OCI-LY1 (cell line): ENCODE data around the gene GPR37L1.

ENCODE experiments used
- CTCF ChIP-seq: fragments of 200-600 bp; sonication (generic), shearing (Covaris generic); IDR thresholded peaks from 2 replicates; pipeline ENCODE4 v1.5.1; 2017; ENCODE audit warnings: mild to moderate bottlenecking, antibody characterized with exemption, low read length, moderate library complexity, mixed read lengths
- EZH2 ChIP-seq: fragments of 200-600 bp; sonication (generic), shearing (Covaris generic); IDR thresholded peaks from 2 replicates; pipeline ENCODE4 v1.8.0; 2017; ENCODE audit warnings: borderline replicate concordance, mixed run types, mild to moderate bottlenecking, antibody characterized with exemption, low read length, moderate library complexity, mixed read lengths

GRCh38 chr1:202172015-202172355 is 49.3 kb downstream of the GPR37L1 start:
- TF ChIP-seq CTCF: no peak
- TF ChIP-seq EZH2: no peak
